Thymus (tissue), 11 donors: ENCODE results near the gene DGKG. TPM values are rescaled to one million over a fixed set of nuclear protein-coding genes. Genes with fewer than 3 reads are reported as not detected.

Experiments used
- DNase-seq, 9 donors: peaks; one replicate each; pipeline ENCODE4 v3.0.0-alpha.2; 2013; ENCODE audit warnings: low spot score in 9 of 9, low read depth in 6 of 9, missing footprints in 1 of 9
- H3K27ac ChIP-seq, 2 donors: one replicate each; pipeline ENCODE4 v1.5.1; 2013; ENCODE audit warnings: control low read depth in 1 of 2, low read depth in 1 of 2, low read length in 1 of 2, mild to moderate bottlenecking in 1 of 2, moderate library complexity in 1 of 2
- H3K27me3 ChIP-seq, 2 donors: one replicate each; pipeline ENCODE4 v1.5.1; 2013; ENCODE audit warnings: low read length in 1 of 2; ENCODE audit not compliant: control insufficient read depth in 2 of 2, insufficient read depth in 1 of 2
- H3K36me3 ChIP-seq, 2 donors: one replicate each; pipeline ENCODE4 v1.5.1; 2013; ENCODE audit warnings: low read length in 1 of 2, mild to moderate bottlenecking in 1 of 2, moderate library complexity in 1 of 2; ENCODE audit not compliant: control insufficient read depth in 2 of 2, insufficient read depth in 2 of 2
- H3K4me1 ChIP-seq, 2 donors: one replicate each; pipeline ENCODE4 v1.5.1; 2013; ENCODE audit warnings: low read length in 2 of 2; ENCODE audit not compliant: control insufficient read depth in 2 of 2, insufficient read depth in 2 of 2
- H3K4me3 ChIP-seq, 2 donors: one replicate each; pipeline ENCODE4 v1.5.1; 2013; ENCODE audit warnings: low read length in 2 of 2, control low read depth in 1 of 2, mild to moderate bottlenecking in 1 of 2
- H3K9me3 ChIP-seq, 2 donors: one replicate each; pipeline ENCODE4 v1.5.1; 2013; ENCODE audit warnings: low read length in 1 of 2, mild to moderate bottlenecking in 1 of 2; ENCODE audit not compliant: control insufficient read depth in 2 of 2, insufficient read depth in 1 of 2
- WGBS: extraction: QIAGEN DNeasy Blood & Tissue Kit; methylation state at CpG from one replicate; pipeline ENCODE4 v1.1.7; 2013; 5-methylcytosine and 5-hydroxymethylcytosine counted together
- polyA plus RNA-seq: library from polyadenylated mRNA; stranded (reverse); fragments of 200-250 nt; gene quantifications from one replicate; pipeline ENCODE4 v1.2.3, GENCODE V29; 2013
- total RNA-seq: library from RNA; stranded (reverse); fragments of 120-200 nt; gene quantifications from one replicate; pipeline ENCODE4 v1.2.4, GENCODE V29; 2013
- donor health status: healthy.

Gene DGKG
- total and polyA plus RNA-seq, 2 donors, result 1.1 to 1.6 TPM

DNA sequence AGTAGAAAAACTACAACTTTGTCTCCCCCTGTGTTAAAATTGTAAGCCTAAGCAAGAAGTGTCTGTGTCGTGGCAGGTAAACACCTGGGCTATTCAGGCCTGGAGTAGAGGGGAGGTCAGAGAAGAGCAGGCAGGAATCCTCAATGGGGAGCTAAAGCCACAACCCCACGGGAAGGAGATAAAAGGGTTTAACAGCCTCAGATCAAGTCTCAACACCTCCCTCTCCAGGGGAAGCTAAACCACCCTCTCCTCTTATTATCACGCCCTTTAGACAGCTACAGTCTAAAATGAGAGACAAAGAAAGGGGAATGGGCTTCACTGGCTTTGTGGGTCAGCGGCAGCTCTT lies 264.7 kb downstream of the DGKG start:
- DNase-seq, result no peak
- Histone ChIP-seq H3K9me3 (no peaks in the 10 kb centered on the region), H3K36me3 (no peaks in the 10 kb centered on the region), H3K27me3 (peaks cover 0 to 18% of the 10 kb centered on the region in 2 donors), H3K4me1 (peaks cover 3 to 29% of the 10 kb centered on the region in 2 donors), H3K27ac (no peak overlapping the region), H3K4me3 (no peak overlapping the region)
- 26% methylated on average over 4 of the region's 4 CpGs for WGBS

Other genes starting within 250 kb of the DGKG start
- gene CRYGS, start 182.1 kb upstream of the DGKG start, total RNA-seq, result 3.1 TPM
- gene CRYGS, start 182.1 kb upstream of the DGKG start, polyA plus RNA-seq, result 21.0 TPM
- gene TBCCD1, start 205.1 kb upstream of the DGKG start, total RNA-seq, result 14.2 TPM
- gene TBCCD1, start 205.1 kb upstream of the DGKG start, polyA plus RNA-seq, result 7.3 TPM
- 42.8 TPM for gene DNAJB11, start 208.5 kb upstream of the DGKG start, total RNA-seq
- 49.1 TPM for gene DNAJB11, start 208.5 kb upstream of the DGKG start, polyA plus RNA-seq